Esophagus mucosa (tissue), 1 donor: ENCODE results near the gene LACTBL1. TPM values are rescaled to one million over a fixed set of nuclear protein-coding genes. Genes with fewer than 3 reads are reported as not detected.
"Not testable (repeated sequence)": the region's sequence is repeated elsewhere in the genome, so short reads cannot be mapped to it uniquely, and the experiment has no call there.

Experiments
- ATAC-seq: fragments of 200-7000 bp; cut with Tn5 transposase; one replicate; pipeline ENCODE4 v1.9.1; 2020
- total RNA-seq: library from RNA; stranded (reverse); gene quantifications from one replicate; pipeline ENCODE4 v1.2.4, GENCODE V29; 2023
- donor health status: DM: yes; HTN: yes; CAD: no.

Gene LACTBL1, protein sequence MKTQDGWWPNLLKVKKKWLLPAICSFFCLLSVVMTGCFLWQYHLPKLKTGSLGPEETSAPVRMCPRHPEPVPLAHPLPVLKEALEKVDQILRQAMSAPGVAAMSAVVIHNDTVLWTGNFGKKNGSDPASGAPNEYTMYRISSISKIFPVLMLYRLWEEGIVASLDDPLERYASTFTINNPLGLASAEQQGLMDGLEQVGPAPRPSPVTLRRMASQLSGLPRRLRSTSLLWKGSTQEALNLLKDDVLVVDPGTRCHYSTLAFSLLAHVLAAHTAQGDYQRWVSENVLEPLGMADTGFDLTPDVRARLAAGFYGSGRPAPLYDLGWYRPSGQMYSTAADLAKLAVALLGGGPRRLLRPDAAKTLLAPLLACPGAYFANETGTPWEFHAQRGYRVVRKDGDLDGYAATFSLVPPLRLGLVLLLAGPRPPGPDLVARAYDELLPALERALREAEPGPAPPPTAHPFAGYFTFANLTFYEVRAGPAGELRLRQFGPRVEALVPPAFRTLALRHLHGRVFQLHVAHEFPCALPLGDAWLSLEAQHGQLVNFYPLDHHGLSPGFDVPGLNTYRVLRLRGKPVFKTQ
- total RNA-seq, result not detected

DNA sequence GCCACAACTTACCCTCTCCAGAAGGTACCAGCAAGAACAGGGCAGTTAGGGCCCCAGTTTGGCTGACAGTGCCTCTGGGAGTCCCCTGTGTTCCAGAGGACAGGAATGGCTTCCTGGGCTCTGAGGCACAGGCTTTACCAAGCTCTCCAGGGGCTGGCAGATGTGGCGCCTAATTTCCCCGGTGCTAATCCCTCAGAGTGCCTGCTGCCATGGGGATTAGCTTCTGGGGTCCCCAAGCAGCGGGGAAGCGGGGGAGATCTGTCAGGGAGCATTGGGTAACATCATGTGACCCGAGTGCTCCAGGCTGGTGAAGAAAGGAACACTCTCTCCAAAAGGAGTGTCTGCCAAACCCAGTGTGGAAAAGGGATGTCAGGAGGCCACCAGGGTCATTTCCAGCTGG is at the start of gene LACTBL1:
Gene LACTBL1, minus strand, starts transcription at position 107 of the 400 bp plus-strand sequence. CDS start 550 bp downstream, outside the sequence.
- ATAC-seq, result no peak

DNA sequence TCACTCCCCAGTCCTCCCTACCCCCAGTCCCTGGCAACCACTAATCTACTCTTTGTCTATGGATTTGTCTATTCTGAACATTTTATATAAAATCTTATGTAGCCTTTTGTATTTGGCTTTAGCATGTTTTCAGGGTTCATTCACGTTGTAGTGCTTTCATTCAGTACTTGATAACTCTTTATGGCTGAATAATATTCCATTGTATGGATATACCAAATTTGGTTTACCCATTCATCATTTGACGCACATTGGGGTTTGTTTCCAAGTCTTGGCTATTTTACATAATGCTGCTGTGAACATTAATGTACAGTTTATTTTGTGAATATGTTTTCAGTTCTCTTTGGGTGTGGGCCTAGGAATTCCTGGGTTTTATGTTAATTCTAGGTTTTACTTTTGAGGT is 49.2 kb upstream of the LACTBL1 start:
- no peak for ATAC-seq

DNA sequence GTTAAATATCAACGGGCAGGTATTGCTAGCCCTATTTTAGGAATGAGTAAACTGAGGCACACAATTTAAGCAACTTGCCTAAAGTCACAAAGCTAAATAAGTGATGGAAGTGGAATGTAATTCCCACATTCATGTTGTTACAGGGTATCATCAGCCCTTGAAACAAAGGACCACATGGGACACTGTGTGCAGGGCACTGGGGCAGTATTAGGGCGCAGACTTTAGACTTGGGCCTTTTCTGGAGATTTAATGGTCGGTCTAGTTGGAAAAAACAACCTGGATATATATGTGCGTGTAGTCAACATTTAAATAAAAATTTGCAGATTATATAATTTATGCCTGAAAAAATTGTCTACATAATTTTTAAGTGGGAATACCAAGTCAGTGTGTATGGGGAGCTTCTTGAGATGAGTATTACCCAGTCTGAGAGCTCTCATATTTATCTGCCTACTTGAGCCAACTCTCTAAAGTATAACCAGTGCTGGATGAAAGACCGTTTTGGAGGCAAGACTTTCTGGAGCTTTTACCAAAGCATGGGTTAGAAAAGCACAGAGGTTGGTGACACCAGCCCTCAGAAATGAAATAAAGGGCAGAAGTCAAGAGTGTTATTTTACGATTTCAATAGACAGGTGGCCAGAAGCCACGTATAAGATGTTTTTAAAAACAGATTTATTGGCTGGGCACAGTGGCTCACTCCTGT is 48.2 kb upstream of the LACTBL1 start:
- ATAC-seq, result no peak

DNA sequence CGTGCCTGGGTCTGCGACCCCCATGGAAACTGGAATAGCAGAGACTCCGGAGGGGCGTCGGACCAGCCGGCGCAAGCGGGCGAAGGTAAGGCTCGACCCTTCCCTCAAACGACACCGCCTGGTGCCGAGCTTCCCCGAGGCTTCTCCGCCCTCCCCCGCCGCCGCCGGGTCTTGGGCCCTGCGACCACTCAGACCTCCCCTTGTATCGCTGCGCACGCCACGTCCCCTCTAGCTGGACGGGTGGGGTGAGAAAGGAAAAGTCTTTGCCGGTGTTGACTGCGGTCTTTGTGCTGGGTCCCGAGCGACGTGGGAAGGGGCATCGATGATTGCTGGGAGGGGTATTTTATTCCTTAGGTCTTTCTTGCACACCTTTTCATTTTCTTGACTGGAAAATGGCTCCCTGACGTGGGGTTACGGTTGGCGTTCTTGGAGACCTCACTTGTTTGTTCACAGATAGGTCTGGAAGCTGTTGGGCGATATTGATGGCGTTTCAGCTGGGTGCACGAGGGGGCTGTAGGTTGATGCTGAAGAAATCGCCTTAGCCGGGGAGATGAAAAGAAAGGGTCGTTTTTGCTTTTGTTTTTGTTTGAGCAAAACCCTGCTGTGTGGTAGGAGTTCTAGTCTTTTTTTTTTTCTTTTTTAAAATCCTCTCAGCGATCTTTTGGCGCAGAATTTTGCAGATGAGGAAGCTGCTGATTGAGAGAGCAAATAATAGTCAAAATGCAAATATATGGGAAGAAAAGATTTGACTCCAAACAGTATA is 47.4 kb upstream of the LACTBL1 start:
- peak; percentile 45 for ATAC-seq

DNA sequence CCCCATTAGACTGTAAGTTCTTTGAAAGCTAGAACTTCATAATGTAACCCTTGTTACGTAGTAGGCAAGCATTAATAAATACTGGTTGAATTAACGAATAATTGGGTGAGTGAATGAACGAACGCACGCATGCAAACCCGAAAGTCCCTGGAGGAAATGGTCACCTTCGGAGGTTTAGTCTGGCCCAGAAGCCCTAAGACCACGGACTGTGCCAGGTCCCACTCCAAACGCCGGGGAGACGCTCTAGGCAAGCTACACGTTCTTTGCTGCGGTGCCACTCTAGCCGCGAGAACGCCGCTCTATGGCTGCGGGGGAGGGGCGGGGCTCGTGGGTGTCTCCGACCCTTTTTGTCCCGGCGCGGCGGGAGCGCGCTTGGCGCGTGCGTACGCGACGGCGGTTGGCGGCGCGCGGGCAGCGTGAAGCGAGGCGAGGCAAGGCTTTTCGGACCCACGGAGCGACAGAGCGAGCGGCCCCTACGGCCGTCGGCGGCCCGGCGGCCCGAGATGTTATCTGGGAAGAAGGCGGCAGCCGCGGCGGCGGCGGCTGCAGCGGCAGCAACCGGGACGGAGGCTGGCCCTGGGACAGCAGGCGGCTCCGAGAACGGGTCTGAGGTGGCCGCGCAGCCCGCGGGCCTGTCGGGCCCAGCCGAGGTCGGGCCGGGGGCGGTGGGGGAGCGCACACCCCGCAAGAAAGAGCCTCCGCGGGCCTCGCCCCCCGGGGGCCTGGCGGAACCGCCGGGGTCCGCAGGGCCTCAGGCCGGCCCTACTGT is 46.6 kb upstream of the LACTBL1 start, which contains the start of gene KDM1A:
Gene KDM1A, plus strand, starts transcription at position 375 of the 769 bp plus-strand sequence. Its CDS starts 129 bp downstream, at position 504.
- peak; percentile 95 for ATAC-seq

DNA sequence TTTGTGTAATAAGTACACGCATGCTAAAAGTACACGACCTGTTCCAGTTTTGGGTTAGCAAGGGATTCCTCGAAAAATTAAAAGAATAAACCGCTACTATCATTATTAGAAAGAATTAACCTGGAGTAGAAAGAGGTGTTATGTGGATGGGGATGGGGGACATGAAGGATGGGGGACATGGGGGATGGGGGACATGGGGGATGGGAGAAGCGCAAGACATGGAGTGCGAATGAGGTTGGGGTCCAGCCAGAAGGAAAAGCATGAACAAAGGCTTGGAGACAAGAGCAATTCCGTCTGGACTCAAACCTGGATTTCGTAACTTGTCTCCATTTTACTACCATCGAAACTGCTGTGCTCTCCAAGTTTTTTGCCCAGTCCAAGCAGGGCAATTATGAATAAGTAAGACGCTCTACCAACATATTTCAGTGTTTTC is 46.0 kb upstream of the LACTBL1 start:
- ATAC-seq, result peak; percentile 2

DNA sequence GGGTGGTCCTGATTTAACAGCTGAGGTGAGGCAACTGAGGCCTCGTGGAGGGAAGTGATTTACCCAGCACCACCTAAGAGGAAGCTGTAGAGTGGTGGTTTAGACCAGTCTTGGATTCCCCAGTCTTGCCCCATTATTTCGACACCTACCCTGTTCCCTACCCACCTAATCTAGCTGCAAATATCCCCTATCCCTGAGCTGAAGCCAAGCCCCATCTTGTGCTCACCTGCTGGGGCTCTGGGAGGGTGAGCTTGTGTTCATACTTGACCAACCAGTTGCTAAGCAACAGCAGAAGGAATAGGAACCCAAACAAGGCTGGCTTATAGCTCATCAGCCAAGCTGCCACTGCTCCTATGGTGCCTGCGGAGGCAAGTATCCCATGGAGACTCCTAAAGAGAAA is 41.0 kb upstream of the LACTBL1 start:
- peak; percentile 58 for ATAC-seq

DNA sequence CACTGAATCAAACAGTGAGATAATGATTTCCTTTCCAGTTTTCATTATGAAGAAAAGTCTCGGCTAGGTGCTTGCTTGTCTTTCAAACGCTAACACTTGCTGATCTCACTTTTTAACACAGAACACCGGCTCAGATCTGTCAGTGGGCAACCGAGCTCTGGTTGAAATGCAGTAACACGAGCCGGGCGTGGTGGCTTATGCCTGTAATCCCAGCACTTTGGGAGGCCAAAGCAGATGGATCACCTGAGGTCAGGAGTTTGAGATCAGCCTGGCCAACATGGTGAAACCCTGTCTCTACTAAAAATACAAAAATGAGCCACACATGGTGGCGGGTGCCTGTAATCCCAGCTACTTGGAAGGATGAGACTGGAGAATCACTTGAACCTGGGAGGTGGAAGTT is 37.4 kb upstream of the LACTBL1 start:
- not testable (repeated sequence) for ATAC-seq

DNA sequence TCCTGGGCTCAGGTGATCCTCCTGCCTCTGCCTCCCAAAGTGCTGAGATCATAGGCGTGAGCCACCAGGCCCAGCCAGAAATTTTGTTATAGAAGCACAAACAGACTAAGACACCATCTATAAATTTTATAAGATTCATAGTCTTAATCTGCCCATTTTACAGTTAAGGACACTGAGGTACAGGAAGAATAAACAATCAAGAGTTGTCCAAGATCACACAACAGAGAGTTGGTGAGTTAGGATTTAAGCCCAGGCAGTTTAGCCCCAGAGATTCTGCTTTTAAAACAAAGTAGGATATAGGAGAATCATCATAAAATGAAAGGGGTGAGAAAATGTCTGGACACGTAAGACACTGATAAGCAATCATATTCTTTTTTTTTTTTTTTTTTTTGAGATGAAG is 36.2 kb upstream of the LACTBL1 start:
- no peak for ATAC-seq

DNA sequence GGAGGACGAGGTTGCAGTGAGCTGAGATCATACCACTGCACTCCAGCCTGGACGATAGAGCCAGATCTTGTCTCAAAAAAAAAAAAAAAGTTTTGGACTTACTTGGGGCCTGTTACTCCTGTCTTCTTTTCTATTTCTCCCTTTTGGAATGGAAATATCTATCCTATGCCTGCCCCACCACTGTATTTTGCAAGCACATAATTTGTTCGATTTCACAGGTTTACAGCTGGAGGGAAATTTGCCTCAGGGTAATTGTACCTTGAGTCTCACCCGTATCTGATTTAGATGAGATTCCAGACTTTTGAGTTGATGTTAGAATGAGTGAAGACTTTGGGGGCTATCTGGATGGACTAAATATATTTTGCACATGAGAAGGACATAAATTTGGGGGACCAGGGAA is 34.4 kb upstream of the LACTBL1 start:
- ATAC-seq, result no peak

DNA sequence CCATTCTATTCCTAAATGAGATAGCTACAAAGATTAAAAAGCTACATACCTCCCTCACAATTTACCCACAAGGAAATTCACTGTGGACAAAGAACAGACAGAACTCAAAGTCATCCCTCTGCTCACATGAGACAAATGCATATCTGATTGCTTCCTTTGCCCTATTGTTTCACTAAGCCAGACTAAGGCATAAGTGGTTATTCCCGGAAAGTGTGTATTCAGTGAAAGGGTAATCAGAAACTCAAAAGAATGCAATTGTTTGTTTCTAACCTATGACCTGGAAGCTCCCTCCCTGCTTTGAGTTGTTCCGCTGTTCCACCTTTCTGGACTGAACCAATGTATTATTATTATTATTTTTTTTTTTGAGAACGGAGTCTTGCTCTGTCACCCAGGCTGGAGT is 32.1 kb upstream of the LACTBL1 start:
- not testable (repeated sequence) for ATAC-seq

DNA sequence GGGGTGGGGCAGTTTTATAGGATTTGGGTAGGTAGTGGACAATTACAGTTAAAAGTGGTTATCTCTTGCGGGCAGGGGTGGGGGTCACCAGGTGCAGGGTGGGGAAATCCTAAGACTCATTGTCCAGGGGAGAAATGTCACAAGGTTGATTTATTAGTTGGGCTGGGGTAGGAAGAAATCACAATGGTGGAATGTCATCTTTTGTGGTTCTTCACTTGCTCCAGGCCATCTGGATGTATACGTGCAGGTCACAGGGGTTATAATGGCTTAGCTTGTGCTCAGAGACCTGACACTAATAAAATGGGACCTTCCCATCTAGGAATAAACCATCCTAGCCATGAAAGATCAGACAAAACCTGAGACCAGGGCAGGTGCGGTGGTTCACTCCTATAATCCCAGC is 31.4 kb upstream of the LACTBL1 start:
- no peak for ATAC-seq

DNA sequence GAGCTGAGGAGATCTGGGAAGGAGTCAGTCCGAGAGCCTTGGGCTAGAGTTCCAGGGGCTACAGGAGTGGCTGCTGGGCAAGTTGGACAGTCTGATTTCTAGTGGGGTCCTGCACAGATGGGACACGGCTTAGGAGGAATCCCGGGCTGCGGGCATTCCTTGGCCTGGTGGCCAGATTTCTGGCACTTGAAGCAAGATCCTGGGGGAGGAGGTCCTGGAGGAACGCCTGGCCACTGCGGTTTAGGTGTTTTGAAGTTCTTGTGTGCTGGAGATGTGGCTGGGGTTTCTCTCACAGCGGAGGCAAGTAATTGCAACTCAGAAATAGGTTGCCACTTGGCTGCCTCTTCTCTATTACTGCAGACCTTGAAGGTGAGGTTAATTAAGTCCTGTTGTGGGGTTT is 29.6 kb upstream of the LACTBL1 start:
- ATAC-seq, result not testable (repeated sequence)

DNA sequence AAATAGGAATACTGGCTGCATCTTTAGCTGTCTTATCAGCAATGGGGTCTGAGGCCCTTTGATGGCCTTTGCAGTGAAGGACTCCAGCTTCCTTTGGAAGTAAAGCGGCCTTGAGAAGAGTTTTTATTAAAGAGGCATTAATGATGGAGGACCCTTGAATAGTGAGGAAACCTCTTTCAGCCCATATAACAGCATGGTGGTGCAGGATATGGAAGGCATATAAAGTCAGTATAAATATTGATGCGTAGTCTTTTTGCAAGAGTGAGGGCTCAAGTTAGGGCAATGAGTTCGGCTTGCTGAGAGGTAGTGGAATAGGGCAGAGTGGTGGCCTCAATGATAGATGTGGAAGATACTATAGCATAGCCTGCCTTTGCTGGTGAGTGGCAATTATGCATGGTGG is 27.5 kb upstream of the LACTBL1 start:
- not testable (repeated sequence) for ATAC-seq

DNA sequence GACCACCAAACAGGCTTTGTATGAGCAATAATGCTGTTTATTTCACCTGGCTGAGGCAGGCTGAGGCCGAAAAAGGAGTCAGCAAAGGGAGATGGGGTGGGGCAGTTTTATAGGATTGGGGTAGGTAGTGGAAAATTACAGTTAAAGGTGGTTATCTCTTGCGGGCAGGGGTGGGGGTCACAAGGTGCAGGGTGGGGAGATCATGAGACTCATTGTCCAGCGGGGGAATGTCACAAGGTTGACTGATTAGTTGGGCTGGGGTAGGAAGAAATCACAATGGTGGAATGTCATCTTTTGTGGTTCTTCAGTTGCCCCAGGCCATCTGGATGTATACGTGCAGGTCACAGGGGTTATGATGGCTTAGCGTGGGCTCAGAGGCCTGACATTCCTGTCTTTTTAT is 24.9 kb upstream of the LACTBL1 start:
- ATAC-seq, result not testable (repeated sequence)

DNA sequence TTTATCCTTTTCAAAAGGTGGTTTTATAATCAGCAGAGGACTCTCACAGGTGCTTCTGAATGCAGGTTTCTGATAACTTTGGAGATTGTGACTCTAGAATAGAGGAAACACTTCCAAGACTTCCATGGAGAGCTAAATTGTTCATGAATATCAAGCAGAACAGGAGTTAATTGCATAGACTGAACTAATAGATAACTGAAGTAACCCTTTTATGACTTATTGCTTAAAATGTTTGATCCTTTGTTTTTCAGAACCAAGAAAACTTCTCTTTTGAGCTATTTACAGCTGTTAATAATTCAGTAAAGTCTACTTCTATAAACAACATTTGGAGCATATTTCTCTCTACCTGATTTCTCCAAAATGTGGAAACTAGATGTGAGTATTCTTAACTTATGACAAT is 23.1 kb upstream of the LACTBL1 start:
- ATAC-seq, result no peak

DNA sequence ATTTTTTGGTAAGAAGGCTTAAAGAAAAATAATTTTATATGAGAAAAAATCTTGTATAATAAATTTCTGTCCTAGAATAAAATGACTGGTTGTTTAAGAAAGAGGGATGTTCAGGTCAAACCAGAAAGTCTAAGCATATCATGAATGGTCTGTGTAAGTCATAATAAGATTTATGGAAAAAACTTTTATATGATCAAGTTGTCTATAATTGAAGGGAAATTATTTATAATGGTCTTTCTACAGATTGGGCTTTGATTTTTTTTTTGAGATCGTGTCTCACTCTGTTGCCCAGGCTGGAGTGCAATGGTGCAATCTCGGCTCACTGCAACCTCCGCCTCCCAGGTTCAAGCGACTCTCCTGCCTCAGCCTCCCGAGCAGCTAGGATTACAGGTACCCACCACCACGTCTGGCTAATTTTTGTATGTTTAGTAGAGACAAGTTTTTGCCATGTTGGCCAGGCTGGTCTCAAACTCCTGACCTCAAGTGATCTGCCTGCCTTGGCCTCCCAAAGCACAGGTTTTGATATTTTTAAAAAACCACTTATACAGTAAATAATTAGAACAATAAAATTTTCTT is 20.6 kb upstream of the LACTBL1 start:
- ATAC-seq, result not testable (repeated sequence)

DNA sequence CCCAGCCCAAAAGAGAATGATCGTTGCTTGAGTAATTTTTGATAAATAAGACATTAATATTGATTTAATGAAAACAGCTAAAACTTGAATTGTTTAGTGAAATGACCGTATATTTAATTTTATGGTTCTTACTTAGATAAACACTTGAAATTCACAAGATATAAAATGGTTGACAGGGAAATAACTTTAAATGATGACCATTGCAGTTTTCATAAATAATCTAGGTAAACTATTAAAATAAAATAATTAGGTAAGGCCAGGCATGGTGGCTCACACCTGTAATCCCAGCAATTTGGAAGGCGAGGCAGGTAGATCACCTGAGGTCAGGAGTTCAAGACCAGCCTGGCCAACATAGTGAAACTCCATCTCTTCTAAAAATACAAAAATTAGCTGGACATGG is 19.7 kb upstream of the LACTBL1 start:
- not testable (repeated sequence) for ATAC-seq

DNA sequence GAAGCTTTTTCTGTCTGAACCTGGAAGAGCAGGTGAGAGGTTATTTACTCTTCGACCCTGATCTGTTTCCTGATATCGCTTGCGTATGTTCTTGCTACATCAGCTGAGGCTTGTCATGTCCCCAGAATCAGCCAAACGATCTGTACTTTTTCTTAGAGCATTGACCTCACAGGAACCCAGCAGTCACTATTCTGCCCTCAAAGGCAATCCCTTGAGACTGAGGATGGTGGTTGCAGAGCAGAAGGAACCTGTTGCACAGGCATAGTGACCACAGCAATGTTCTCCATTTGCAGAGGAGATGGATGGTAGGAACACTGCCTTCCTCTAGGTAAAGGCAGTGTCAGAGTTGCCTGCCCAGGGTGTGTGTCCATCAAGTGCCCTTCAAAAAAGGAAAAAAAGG is 11.3 kb upstream of the LACTBL1 start:
- no peak for ATAC-seq

DNA sequence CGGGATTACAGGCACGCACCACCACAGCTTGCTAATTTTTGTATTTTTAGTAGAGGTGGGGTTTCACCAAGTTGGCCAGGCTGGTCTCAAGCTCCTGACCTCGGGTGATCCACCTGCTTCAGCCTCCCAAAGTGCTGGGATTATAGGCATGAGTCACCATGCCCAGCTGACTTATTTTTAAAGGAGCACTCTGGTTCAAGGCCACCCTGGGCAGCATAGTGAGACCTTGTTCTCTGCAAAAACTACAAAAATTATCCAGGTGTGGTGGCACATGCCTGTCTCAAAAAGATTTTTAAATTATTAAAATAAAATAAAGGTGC is 7.8 kb upstream of the LACTBL1 start:
- not testable (repeated sequence) for ATAC-seq

DNA sequence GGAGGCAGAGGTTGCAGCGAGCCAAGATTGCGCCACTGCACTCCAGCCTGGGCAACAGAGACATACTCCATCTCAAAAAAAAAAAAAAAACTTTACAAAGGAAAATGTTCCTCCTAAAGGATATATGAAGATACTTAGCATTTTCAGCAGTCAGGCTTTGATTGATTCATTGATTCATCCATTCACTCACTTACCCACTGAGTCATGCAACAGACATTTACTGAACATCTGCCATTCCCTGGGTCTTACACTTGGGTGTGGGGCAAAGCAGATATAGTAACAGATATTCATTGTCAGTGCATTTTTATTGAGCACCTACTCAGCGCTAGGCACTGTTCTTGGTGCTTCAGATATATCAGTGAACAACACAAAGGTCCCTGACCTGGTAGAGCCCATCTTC is 5.6 kb upstream of the LACTBL1 start:
- no peak for ATAC-seq
